Fibroblast of skin of abdomen (primary cell): ENCODE data around the gene LIPH.

Experiments used
- DNase-seq: peaks from one replicate; pipeline ENCODE4 v3.0.0-alpha.2; 2013

The LIPH gene

DNA sequence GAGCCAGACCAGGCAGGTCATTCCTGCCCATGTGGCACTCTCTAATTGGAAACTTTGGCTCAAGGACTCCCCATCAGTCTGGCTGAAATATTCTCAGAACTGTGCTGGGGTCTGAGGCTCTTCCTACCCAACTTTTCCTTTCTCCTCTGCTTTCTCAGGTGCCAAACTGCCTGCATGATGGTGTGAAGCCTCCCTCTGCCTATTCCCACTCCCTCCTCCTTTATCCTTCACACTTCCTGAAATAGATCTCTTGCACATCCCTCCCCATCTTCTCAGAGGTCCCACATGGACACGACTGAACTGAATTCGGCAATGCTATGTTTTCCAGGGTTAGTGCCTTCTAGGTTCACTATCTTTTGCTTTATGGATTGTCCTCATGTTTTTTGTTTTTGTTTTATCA lies 12.5 kb downstream of the LIPH start:
- DNase-seq = no peak

DNA sequence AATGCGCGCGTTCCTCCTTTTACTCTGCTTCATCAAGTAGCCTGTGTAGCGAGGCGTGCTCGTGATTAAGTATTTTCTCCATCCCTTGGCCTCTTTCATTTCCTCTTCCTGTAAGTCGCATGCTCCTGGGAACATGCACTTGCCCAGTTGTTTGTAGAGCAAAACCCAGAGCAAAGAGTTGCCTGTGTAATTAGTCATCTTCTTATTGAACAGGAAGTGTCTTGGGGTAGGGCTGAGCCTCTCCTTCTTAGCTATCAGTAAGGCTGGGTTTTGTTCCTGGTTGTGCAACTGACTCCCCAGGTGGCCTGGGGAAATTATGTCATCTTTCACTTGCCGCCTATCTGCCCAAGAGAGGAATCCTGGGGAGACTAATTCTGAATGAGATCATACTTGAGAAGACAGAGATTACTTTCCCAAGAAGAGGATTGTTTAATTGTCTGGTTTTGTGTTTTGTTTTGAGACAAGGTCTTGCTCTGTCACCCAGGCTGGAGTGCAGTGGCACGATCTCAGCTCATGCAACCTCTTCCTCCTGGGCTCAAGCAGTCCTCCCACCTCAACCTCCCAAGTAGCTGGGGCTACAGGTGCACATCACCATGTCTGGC lies 14.9 kb downstream of the LIPH start:
- peak; percentile 56 for DNase-seq

GRCh38 chr3:185534511-185534910 lies 17.9 kb downstream of the LIPH start:
- DNase-seq = no peak

- DNase-seq = no peak
Measured at GRCh38 chr3:185532901-185533300, 19.5 kb downstream of the LIPH start.

DNA sequence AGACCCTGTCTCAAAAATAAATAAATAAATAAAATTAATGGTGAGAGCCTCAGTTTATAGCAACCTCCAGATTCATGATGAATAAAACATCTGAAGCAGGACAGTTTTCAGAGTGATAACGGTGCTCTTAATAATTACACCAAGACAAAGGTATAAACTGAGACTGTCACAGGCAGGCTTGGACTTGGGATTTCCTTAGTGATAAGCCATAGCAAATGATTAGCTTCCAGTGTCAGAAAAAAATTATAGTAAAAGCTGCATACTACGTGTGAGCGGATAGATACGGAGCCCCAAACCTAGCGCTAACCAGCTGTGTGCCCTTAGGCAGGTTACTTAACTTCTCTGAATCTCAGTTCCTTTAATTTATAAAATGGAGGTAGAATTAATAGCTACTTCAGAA lies 21.5 kb downstream of the LIPH start:
- no peak for DNase-seq

- no peak for DNase-seq
Measured at GRCh38 chr3:185528532-185528931, 23.9 kb downstream of the LIPH start.

DNA sequence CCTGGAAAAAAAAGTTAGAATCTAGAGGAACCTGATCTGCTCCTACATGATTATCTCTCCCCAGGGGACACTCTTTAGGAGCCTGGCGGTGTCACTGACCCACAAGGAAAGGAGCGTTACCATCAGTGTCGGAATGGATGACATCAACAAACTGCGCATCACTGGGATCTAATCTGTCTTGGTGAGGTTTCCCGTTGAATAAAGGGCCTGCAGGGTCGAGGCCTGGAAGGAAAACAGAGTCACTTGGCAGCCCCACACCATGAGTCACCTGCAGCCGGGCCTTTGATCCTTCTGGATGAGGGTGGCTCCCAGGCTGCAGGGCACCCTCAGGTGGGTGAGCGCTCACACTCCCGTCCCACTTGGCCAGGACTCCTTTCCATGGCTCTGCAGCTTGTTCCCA lies 25.0 kb downstream of the LIPH start:
- no peak for DNase-seq

- no peak for DNase-seq
Measured at GRCh38 chr3:185526349-185526951, 25.9 kb downstream of the LIPH start.

DNA sequence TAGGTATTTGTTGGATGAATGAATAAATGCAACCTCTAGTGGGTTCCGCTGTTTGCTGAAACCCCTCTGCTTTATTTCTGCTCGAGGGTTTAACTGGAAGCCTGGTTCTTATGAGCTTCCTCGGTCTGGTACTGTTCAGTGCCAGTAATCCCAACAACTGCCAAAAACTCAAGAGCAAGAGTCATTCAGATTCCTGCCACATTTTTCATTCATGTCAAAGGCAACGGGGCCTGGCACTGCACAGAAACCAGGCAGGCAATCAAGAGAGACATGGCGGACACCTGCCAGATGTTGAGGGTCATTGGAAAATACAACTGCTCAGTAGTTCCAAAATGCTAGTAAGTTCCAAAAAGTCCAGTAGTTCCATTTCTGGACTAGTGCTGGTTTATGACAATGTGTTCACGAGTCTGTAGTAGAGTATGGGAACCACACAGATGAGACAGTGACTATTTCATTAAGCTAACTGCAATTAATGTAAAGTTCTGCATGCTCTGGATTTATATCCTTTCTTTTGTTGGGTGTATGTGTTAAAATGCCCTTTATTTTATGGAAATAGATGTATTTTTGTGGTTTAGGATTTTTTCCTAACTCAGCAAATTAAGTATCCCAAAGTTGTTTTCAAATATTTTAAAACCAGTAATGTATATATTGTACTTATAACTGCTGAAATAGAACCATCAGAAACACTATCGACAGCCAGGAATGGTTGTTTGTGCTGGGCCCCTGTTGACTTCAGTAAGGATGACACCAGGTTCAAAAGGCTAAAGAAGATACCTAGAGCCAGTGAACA lies 30.8 kb downstream of the LIPH start:
- no peak for DNase-seq

GRCh38 chr3:185519021-185519420 lies 33.4 kb downstream of the LIPH start:
- DNase-seq = no peak

GRCh38 chr3:185517387-185518130 lies 34.8 kb downstream of the LIPH start:
- no peak for DNase-seq

- DNase-seq = no peak
Measured at GRCh38 chr3:185511711-185512110, 40.7 kb downstream of the LIPH start.

GRCh38 chr3:185508335-185508991 lies 43.9 kb downstream of the LIPH start:
- no peak for DNase-seq

- no peak for DNase-seq
Measured at GRCh38 chr3:185507883-185508282, 44.5 kb downstream of the LIPH start.

- no peak for DNase-seq
Measured at GRCh38 chr3:185504636-185505035, 47.8 kb downstream of the LIPH start.

DNA sequence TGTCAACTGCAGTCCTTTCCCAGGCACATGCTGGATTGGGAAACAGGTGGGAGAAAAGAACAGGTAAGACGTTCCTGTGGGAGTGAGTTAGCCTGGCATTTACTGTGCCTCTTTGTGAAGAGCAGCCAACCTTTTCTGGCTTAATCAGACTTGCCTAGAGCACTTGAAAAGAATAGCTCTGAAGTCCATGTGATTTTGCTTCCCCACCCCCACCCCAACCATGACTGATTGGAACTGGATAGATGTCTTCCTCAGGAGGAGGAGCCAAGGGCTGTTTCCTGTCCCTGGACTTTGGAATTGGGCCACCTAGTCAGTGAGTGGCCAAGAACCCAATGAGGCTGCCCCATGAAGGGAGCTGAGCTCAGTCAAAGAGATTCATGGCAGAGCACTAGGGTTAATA lies 48.9 kb downstream of the LIPH start:
- no peak for DNase-seq

DNA sequence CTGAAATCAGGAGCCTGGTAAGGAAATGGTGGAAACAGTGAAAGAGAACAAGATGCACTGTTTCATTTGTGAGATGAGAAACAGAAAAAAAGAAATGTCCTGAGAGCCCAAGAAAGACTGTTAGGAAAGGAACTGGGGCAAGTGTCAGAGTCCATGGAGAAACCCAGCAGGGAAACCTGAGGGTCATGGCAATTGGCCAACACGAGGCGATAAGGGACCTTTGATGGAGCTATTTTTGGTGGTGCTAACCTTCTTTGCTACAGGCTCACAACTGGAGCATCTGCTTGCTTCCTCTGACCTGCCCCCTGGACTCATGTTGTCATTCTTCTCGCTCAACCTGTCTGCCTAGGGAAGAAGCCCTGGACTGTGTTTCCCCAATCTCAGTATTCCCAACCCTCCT lies 49.4 kb downstream of the LIPH start:
- DNase-seq = no peak

GRCh38 chr3:185498503-185499396 lies 53.6 kb downstream of the LIPH start, which contains the start of gene TMEM41A:
TMEM41A (minus strand) TSS chr3:185499035; CDS start chr3:185498961, 74 bp downstream.
- DNase-seq = peak; percentile 89

GRCh38 chr3:185490241-185490640 lies 62.1 kb downstream of the LIPH start:
- no peak for DNase-seq

DNA sequence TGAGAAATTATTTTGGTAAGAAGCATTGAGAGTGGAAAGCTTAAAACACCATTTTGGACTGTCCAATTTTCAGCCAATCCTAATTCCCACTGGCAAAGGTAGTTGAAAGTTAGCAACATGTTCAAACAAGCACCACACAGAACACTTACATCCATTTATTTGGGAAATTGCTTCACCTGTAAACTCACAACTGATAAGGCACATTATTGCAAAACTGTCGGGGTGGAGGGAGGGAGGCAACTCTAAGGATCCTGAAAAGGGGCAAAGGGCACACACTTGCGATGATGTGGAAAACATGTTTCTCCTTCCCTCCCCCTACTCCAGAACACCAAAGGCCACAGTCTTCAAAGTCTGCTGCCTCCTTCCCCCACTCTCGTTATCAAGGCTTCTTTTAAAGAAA lies 62.9 kb downstream of the LIPH start:
- DNase-seq = no peak

DNA sequence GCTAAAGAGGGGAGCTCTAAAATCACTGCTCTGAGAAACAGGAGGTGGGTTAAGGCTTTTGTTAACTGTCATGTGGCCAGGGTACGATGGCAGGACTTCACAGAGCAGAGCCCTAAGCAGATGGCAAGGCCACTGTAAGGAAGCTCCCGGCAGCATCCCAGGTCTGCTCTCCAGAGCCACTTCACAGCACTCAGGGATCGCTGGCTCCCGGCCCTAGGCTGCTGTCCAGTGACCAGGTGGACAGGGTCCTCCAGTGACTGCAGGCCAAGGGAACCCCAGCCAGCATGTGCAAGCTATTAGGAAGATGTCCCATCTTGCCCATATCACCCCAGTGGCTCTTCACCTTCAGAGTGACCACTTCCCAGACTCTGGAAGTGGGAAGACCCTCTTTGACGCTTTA lies 63.9 kb downstream of the LIPH start:
- DNase-seq = no peak

GRCh38 chr3:185486394-185486793 lies 66.0 kb downstream of the LIPH start:
- DNase-seq = no peak
